ENCODE results near the gene TBXAS1.
A peak's percentile ranks its signal among the peaks of the same experiment; 100 is the strongest.

TBXAS1 gene

DNA sequence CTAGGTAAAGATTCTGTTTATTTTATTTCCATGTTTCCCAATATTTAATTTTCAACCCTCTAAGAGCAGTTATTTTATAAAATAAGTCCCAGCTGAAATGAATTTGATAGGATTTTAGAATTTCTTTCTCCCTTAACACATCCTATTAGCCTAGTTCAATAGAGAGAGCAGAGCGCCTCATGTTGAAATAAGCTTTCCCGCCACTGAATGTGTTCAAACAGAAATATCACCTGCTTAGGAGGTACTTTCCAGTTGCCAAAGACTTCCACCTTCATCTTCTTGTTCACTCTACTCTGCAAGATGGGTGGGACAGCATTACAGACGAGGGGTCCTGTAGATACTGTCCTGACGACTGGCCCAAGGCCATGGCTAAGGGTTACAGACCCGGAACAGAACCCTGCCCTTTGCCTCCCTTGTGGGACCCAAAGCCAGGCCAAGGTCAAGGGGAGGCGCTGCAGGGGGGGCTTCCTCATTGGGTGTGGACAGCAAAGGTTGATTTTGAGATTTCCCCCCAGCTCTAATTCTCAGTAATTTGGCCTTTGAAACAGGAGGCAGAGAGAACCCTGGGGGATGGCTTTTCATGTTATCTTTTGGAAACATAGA, 171.7 kb downstream of the TBXAS1 start:
- H4K20me1 ChIP-seq (ENCODE audit: low read depth, low read length), result no peaks in the 10 kb centered on the region
- no peak overlapping the region for H3K27ac ChIP-seq (ENCODE audit: low read depth, low read length)
- no peak overlapping the region for H3K9ac ChIP-seq (ENCODE audit: low read length)
- no peak overlapping the region for H3K4me3 ChIP-seq (ENCODE audit: insufficient read depth, low read length, poor library complexity, severe bottlenecking)
- TF ChIP-seq EZH2phosphoT487 (conservative IDR thresholded peaks at IDR 0.05; ENCODE audit: low read length), result no peak
- H3K9me3 ChIP-seq (ENCODE audit: insufficient read depth, low read length), result no peaks in the 10 kb centered on the region
- no peaks in the 10 kb centered on the region for H3K27me3 ChIP-seq (ENCODE audit: low read length)
- H3K4me2 ChIP-seq (ENCODE audit: low read depth, low read length, poor library complexity, severe bottlenecking), result no peak overlapping the region
- no peaks in the 10 kb centered on the region for H3F3A ChIP-seq (ENCODE audit: insufficient read depth)
- no peaks in the 10 kb centered on the region for H3K9me2 ChIP-seq (replicated peaks; ENCODE audit: insufficient read depth, low read length)
- H2AFZ ChIP-seq (ENCODE audit: low read depth, low read length, severe bottlenecking), result no peak overlapping the region
- H3K36me3 ChIP-seq (ENCODE audit: low read length), result no peaks in the 10 kb centered on the region
- no peaks in the 10 kb centered on the region for H3K79me2 ChIP-seq (ENCODE audit: insufficient read depth, low read length)

DNA sequence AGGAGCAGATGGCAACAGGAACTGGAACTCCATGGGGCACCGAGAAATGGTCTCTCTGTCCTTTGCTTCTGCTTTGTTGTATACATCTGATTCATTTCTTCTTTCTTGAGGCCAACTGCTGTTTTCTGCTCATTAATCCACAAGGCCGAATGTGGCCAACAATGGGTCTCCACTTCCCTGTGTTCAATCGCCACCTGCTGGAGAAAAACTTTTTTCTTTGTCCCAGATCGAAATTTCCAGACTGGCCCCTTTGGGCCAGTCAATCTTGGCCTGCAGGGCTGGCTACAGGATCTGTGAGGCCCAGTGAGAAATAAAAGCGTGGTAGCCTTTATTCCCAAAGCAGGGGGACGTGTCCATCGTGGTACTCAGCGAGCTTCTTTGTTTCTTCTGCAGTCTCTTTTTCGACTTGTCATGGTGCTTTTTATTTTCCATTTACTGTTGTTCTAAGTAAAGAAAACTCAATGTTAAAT, 174.9 kb downstream of the TBXAS1 start:
- Histone ChIP-seq H3K9me2 (replicated peaks; ENCODE audit: insufficient read depth, low read length) (no peaks in the 10 kb centered on the region), H3K79me2 (ENCODE audit: insufficient read depth, low read length) (no peaks in the 10 kb centered on the region), H2AFZ (ENCODE audit: low read depth, low read length, severe bottlenecking) (no peak overlapping the region)

DNA sequence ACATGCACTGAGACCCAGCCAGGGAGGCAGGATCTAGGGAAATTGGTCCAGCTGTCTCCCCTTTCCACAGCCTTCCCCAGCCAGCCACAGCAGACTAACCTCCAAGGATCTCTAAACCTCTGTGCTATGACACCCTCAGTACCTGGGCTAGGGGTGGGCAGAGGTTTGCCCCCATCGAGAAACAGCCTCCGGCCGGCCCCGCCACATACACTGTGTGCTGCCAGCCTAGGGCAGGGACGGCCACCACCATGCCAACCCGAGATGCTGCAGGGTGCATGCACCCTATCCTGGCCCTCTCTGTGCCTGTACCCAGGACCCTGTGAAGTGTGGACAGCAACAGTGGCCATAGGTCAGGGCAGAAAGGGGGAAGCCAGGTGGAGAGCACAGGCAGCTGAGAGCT, 175.6 kb downstream of the TBXAS1 start:
- H3F3A ChIP-seq (ENCODE audit: insufficient read depth), result no peaks in the 10 kb centered on the region
- TF ChIP-seq, protein P1, sequence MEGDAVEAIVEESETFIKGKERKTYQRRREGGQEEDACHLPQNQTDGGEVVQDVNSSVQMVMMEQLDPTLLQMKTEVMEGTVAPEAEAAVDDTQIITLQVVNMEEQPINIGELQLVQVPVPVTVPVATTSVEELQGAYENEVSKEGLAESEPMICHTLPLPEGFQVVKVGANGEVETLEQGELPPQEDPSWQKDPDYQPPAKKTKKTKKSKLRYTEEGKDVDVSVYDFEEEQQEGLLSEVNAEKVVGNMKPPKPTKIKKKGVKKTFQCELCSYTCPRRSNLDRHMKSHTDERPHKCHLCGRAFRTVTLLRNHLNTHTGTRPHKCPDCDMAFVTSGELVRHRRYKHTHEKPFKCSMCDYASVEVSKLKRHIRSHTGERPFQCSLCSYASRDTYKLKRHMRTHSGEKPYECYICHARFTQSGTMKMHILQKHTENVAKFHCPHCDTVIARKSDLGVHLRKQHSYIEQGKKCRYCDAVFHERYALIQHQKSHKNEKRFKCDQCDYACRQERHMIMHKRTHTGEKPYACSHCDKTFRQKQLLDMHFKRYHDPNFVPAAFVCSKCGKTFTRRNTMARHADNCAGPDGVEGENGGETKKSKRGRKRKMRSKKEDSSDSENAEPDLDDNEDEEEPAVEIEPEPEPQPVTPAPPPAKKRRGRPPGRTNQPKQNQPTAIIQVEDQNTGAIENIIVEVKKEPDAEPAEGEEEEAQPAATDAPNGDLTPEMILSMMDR (IDR thresholded peaks at IDR 0.05; ENCODE audit: insufficient read depth, low read length, poor library complexity, severe bottlenecking), result no peak
- TF ChIP-seq EZH2phosphoT487 (conservative IDR thresholded peaks at IDR 0.05; ENCODE audit: low read length), result no peak
- H3K9ac ChIP-seq (ENCODE audit: low read length), result no peak overlapping the region
- H3K9me2 ChIP-seq (replicated peaks; ENCODE audit: insufficient read depth, low read length), result no peaks in the 10 kb centered on the region
- no peak overlapping the region for H2AFZ ChIP-seq (ENCODE audit: low read depth, low read length, severe bottlenecking)
- no peaks in the 10 kb centered on the region for H3K9me3 ChIP-seq (ENCODE audit: insufficient read depth, low read length)
- H3K27ac ChIP-seq (ENCODE audit: low read depth, low read length), result no peak overlapping the region
- H3K79me2 ChIP-seq (ENCODE audit: insufficient read depth, low read length), result no peaks in the 10 kb centered on the region
- H3K4me2 ChIP-seq (ENCODE audit: low read depth, low read length, poor library complexity, severe bottlenecking), result no peak overlapping the region
- H3K36me3 ChIP-seq (ENCODE audit: low read length), result no peaks in the 10 kb centered on the region
- H3K4me3 ChIP-seq (ENCODE audit: insufficient read depth, low read length, poor library complexity, severe bottlenecking), result no peak overlapping the region
- H4K20me1 ChIP-seq (ENCODE audit: low read depth, low read length), result no peaks in the 10 kb centered on the region
- H3K27me3 ChIP-seq (ENCODE audit: low read length), result no peaks in the 10 kb centered on the region

More for the DNA sequence above, 174.9 kb downstream of the TBXAS1 start:
- H3K9me3 ChIP-seq (ENCODE audit: insufficient read depth, low read length), result no peaks in the 10 kb centered on the region
- no peak overlapping the region for H3K4me2 ChIP-seq (ENCODE audit: low read depth, low read length, poor library complexity, severe bottlenecking)
- no peak overlapping the region for H3K9ac ChIP-seq (ENCODE audit: low read length)
- TF ChIP-seq EZH2phosphoT487 (conservative IDR thresholded peaks at IDR 0.05; ENCODE audit: low read length), result no peak
- TF ChIP-seq, protein P1 (IDR thresholded peaks at IDR 0.05; ENCODE audit: insufficient read depth, low read length, poor library complexity, severe bottlenecking), result peak; percentile 32
- H3K36me3 ChIP-seq (ENCODE audit: low read length), result no peaks in the 10 kb centered on the region
- H3K4me3 ChIP-seq (ENCODE audit: insufficient read depth, low read length, poor library complexity, severe bottlenecking), result no peak overlapping the region
- H3F3A ChIP-seq (ENCODE audit: insufficient read depth), result no peaks in the 10 kb centered on the region
- H3K27ac ChIP-seq (ENCODE audit: low read depth, low read length), result no peak overlapping the region
- no peaks in the 10 kb centered on the region for H3K27me3 ChIP-seq (ENCODE audit: low read length)
- H4K20me1 ChIP-seq (ENCODE audit: low read depth, low read length), result no peaks in the 10 kb centered on the region

DNA sequence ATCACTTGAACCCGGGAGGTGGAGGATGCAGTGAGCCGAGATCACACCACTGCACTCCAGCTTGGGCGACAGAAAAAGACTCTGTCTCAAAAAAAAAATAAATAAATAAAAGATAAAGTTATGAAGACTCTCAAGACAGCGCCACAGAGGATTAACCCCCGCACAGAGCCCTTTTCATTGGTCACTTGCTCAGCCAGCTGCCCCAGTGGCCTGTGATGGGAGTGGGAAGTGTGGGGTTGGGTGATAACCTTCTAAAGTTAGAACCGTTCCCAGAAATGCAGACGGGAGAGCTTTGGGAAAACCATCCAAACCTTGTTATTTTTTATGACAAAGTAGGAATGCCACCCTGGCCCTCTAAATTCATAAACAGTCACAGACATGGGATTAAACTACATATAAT, 176.3 kb downstream of the TBXAS1 start:
- H3K9ac ChIP-seq (ENCODE audit: low read length), result no peak overlapping the region
- no peak overlapping the region for H3K4me2 ChIP-seq (ENCODE audit: low read depth, low read length, poor library complexity, severe bottlenecking)
- H3K36me3 ChIP-seq (ENCODE audit: low read length), result no peaks in the 10 kb centered on the region
- no peak overlapping the region for H3K4me3 ChIP-seq (ENCODE audit: insufficient read depth, low read length, poor library complexity, severe bottlenecking)
- no peaks in the 10 kb centered on the region for H3K9me2 ChIP-seq (replicated peaks; ENCODE audit: insufficient read depth, low read length)
- H3K9me3 ChIP-seq (ENCODE audit: insufficient read depth, low read length), result no peaks in the 10 kb centered on the region
- H4K20me1 ChIP-seq (ENCODE audit: low read depth, low read length), result no peaks in the 10 kb centered on the region
- H3F3A ChIP-seq (ENCODE audit: insufficient read depth), result no peaks in the 10 kb centered on the region
- no peak overlapping the region for H2AFZ ChIP-seq (ENCODE audit: low read depth, low read length, severe bottlenecking)
- H3K27me3 ChIP-seq (ENCODE audit: low read length), result no peaks in the 10 kb centered on the region
- no peak for TF ChIP-seq EZH2phosphoT487 (conservative IDR thresholded peaks at IDR 0.05; ENCODE audit: low read length)
- TF ChIP-seq, protein P1 (IDR thresholded peaks at IDR 0.05; ENCODE audit: insufficient read depth, low read length, poor library complexity, severe bottlenecking), result no peak
- H3K79me2 ChIP-seq (ENCODE audit: insufficient read depth, low read length), result no peaks in the 10 kb centered on the region
- H3K27ac ChIP-seq (ENCODE audit: low read depth, low read length), result no peak overlapping the region
